Peyer's patch (tissue), 4 donors: ENCODE measurements around the gene KIF6.

ENCODE experiments used
- POLR2A ChIP-seq, 2 donors: fragments of 450-650 bp; IDR thresholded peaks; one replicate each; pipeline ENCODE4 v1.5.1; 2017; ENCODE audit warnings: antibody characterized with exemption in 2 of 2, mild to moderate bottlenecking in 2 of 2, moderate library complexity in 2 of 2
- TF ChIP-seq, protein P1 (sequence below), 6 experiments: fragments of 450-650 bp in 4 of 6; fragments of 200-600 bp in 2 of 6; sonication (generic) in 1 of 6; IDR thresholded peaks; one replicate each; pipeline ENCODE4 v1.5.1; 2017 to 2019; ENCODE audit warnings: antibody characterized with exemption in 6 of 6, mild to moderate bottlenecking in 3 of 6, moderate library complexity in 1 of 6

DNA sequence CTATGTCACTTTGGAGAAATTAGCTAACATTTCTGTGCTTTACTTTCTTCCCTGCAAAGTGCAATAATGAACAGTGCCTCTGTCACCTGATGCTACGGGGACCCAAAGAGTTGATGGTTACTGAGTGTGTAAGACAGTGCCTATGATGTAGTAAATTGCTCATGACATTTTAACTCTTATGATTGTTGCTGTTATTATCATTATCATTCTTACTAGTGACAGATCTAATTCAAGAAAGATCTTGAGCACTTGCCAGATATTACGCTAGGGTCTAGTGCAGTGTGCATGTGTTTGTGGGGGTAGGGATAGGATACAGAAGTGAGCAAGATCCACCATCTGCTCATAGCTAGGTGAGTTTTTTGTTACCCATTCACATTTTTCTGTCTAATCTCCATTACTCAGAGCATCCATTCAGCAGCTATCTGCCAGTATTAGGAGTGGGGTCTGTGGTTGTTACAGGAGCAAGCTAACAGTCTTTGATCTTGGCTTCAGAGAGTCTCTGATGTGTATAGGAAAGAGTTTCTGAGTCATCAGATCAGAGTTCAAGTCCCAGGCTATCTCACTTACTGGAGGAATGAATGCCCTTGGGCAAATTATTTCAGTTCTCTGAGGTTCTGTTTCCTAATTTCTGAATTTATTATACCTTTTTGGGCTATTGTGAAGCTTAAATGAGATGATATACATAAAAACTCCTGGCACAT, 33.8 kb upstream of the KIF6 start:
- TF ChIP-seq, protein P1, sequence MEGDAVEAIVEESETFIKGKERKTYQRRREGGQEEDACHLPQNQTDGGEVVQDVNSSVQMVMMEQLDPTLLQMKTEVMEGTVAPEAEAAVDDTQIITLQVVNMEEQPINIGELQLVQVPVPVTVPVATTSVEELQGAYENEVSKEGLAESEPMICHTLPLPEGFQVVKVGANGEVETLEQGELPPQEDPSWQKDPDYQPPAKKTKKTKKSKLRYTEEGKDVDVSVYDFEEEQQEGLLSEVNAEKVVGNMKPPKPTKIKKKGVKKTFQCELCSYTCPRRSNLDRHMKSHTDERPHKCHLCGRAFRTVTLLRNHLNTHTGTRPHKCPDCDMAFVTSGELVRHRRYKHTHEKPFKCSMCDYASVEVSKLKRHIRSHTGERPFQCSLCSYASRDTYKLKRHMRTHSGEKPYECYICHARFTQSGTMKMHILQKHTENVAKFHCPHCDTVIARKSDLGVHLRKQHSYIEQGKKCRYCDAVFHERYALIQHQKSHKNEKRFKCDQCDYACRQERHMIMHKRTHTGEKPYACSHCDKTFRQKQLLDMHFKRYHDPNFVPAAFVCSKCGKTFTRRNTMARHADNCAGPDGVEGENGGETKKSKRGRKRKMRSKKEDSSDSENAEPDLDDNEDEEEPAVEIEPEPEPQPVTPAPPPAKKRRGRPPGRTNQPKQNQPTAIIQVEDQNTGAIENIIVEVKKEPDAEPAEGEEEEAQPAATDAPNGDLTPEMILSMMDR (IDR thresholded peaks at IDR 0.05) = no peak
- TF ChIP-seq POLR2A (IDR thresholded peaks at IDR 0.05) = no peak
